GM20431 (cell line): Measurements from ENCODE around the gene PIGL.
"Not testable (repeated sequence)": the region's sequence is repeated elsewhere in the genome, so short reads cannot be mapped to it uniquely, and the experiment has no call there.

Source experiments
- in situ Hi-C: fragments of 300-500 bp; cut with MseI, MboI; formaldehyde crosslinking; loops from one replicate; pipeline ENCODE4 v1.15.0; 2020; ENCODE audit warnings: low sequenced_read_pairs; ENCODE audit not compliant: unreplicated experiment

The PIGL gene

GRCh38 chr17:16272111-16272840, 55.3 kb downstream of the PIGL start:
- in situ Hi-C loops, result no loop called here

- in situ Hi-C loops, result no loop called here
These were observed 56.5 kb downstream of the PIGL start for GRCh38 chr17:16273499-16273898.

GRCh38 chr17:16273929-16274339, 56.9 kb downstream of the PIGL start:
- in situ Hi-C loops, result no loop called here

- in situ Hi-C loops, result no loop called here
These were observed 58.0 kb downstream of the PIGL start for GRCh38 chr17:16275024-16275423.

- in situ Hi-C loops, result no loop called here
These were observed 60.2 kb downstream of the PIGL start for GRCh38 chr17:16277163-16277562.

GRCh38 chr17:16281351-16281750, 64.3 kb downstream of the PIGL start:
- in situ Hi-C loops, result no loop called here

- in situ Hi-C loops, result no loop called here
These were observed 65.5 kb downstream of the PIGL start for GRCh38 chr17:16282522-16282921.

- in situ Hi-C loops, result no loop called here
These were observed 66.7 kb downstream of the PIGL start for GRCh38 chr17:16283705-16284104.

- in situ Hi-C loops, result no loop called here
These were observed 68.6 kb downstream of the PIGL start for GRCh38 chr17:16285646-16286008.

GRCh38 chr17:16286009-16286946, 69.3 kb downstream of the PIGL start:
- in situ Hi-C loops, result no loop called here

- in situ Hi-C loops, result no loop called here
These were observed 70.0 kb downstream of the PIGL start for GRCh38 chr17:16286947-16287562.

GRCh38 chr17:16287563-16288027, 70.6 kb downstream of the PIGL start:
- in situ Hi-C loops, result no loop called here

- in situ Hi-C loops, result no loop called here
These were observed 72.0 kb downstream of the PIGL start for GRCh38 chr17:16288860-16289571.

GRCh38 chr17:16293931-16294330, 76.9 kb downstream of the PIGL start:
- in situ Hi-C loops, result no loop called here

GRCh38 chr17:16294560-16294959, 77.5 kb downstream of the PIGL start:
- in situ Hi-C loops, result no loop called here

GRCh38 chr17:16296072-16296471, 79.1 kb downstream of the PIGL start:
- in situ Hi-C loops, result not testable (repeated sequence)

GRCh38 chr17:16297367-16298139, 80.5 kb downstream of the PIGL start:
- in situ Hi-C loops, result no loop called here

- in situ Hi-C loops, result no loop called here
These were observed 81.2 kb downstream of the PIGL start for GRCh38 chr17:16298140-16298662.

GRCh38 chr17:16300554-16300953, 83.5 kb downstream of the PIGL start:
- in situ Hi-C loops, result no loop called here
